Measurements from ENCODE around the gene HSCB. TPM values are rescaled to one million over a fixed set of nuclear protein-coding genes. Genes with fewer than 3 reads are reported as not detected.
"Not testable (repeated sequence)": the region's sequence is repeated elsewhere in the genome, so short reads cannot be mapped to it uniquely, and the experiment has no call there.

The HSCB gene
- total RNA-seq, 2 donors from 2014 or later: 17.7 to 22.4 TPM

DNA sequence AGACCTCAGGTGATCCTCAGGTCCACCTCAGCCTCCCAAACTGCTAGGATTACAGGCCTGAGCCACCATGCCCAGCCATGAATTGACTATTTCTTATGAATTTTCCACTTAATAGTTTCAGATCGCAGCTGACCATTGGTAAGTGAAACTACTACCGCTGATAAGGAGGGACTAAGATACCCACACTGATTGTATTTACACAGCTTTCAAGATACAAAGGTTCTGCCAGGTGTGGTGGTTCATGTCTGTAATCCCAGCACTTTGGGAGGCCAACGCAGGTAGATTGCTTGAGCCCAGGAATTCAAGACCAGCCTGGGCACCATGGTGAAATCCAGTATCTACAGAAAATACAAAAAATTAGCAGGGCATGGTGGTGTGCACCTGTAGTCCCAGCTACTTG is 4.1 kb upstream of the HSCB start:
- no peaks in the 10 kb centered on the region for H3K27me3 ChIP-seq (ENCODE audit: control insufficient read depth, insufficient read depth, low read length, poor library complexity, severe bottlenecking)
- peak overlapping the region; percentile 78 for H3K27ac Mint-ChIP-seq
- no peak overlapping the region for H3K27ac ChIP-seq (ENCODE audit: low read depth, low read length)
- H3K27me3 Mint-ChIP-seq (ENCODE audit: insufficient read depth): no peaks in the 10 kb centered on the region
- H3K36me3 ChIP-seq (ENCODE audit: control insufficient read depth, insufficient read depth, low read length): peaks cover 15% of the 10 kb centered on the region
- H3K4me1 ChIP-seq (ENCODE audit: control insufficient read depth, insufficient read depth, low read length): peaks cover 13% of the 10 kb centered on the region
- H3K9ac ChIP-seq (ENCODE audit: extremely low read depth, low read length, poor library complexity, severe bottlenecking): peak overlapping the region; percentile 9
- DNase-seq: no peak
- H3K36me3 Mint-ChIP-seq (ENCODE audit: low read depth): peaks cover 20% of the 10 kb centered on the region
- H3K4me3 ChIP-seq (ENCODE audit: low read length): peak overlapping the region; percentile 2
- no peaks in the 10 kb centered on the region for H3K9me3 Mint-ChIP-seq
- H3K4me1 Mint-ChIP-seq: peaks cover 49% of the 10 kb centered on the region
- WGBS, 2 experiments (ENCODE audit: insufficient coverage in 1 of 2, insufficient read length in 1 of 2): 89 to 91% methylated on average over 1 to 3 of the region's 3 CpGs
- H3K9me3 ChIP-seq (ENCODE audit: control insufficient read depth, low read length): no peaks in the 10 kb centered on the region
- peak overlapping the region; percentile 23 for H3K4me3 Mint-ChIP-seq
- TF ChIP-seq CTCF (conservative IDR thresholded peaks at IDR 0.05): no peak

- H3K4me1 Mint-ChIP-seq: peaks cover 59% of the 10 kb centered on the region
Observed at GRCh38 chr22:28738876-28739275, 3.0 kb upstream of the HSCB start.

GRCh38 chr22:28741200-28741784 is 547 bp upstream of the HSCB start:
- Mint-ChIP-seq H3K4me1 (peaks cover 46% of the 10 kb centered on the region), H3K27me3 (ENCODE audit: insufficient read depth) (no peaks in the 10 kb centered on the region), H3K36me3 (ENCODE audit: low read depth) (peaks cover 29% of the 10 kb centered on the region), H3K4me3 (peak overlapping the region; percentile 94), H3K27ac (peak overlapping the region; percentile 95), H3K9me3 (no peaks in the 10 kb centered on the region)
- Histone ChIP-seq H3K36me3 (ENCODE audit: control insufficient read depth, insufficient read depth, low read length) (peaks cover 27% of the 10 kb centered on the region), H3K27me3 (ENCODE audit: control insufficient read depth, insufficient read depth, low read length, poor library complexity, severe bottlenecking) (no peaks in the 10 kb centered on the region), H3K4me3 (ENCODE audit: low read length) (peak overlapping the region; percentile 84), H3K27ac (ENCODE audit: low read depth, low read length) (no peak overlapping the region), H3K9me3 (ENCODE audit: control insufficient read depth, low read length) (no peaks in the 10 kb centered on the region), H3K9ac (ENCODE audit: extremely low read depth, low read length, poor library complexity, severe bottlenecking) (peak overlapping the region; percentile 36), H3K4me1 (ENCODE audit: control insufficient read depth, insufficient read depth, low read length) (peaks cover 10% of the 10 kb centered on the region)
- TF ChIP-seq CTCF (conservative IDR thresholded peaks at IDR 0.05): no peak
- 19 to 42% methylated on average over 7 to 18 of the region's 18 CpGs for WGBS, 2 experiments (ENCODE audit: insufficient coverage in 1 of 2, insufficient read length in 1 of 2)
- no peak for DNase-seq

More at GRCh38 chr22:28738876-28739275, 3.0 kb upstream of the HSCB start:
- H3K27ac ChIP-seq (ENCODE audit: low read depth, low read length); H3K9me3 Mint-ChIP-seq; DNase-seq; H3K9ac ChIP-seq (ENCODE audit: extremely low read depth, low read length, poor library complexity, severe bottlenecking); H3K36me3 ChIP-seq (ENCODE audit: control insufficient read depth, insufficient read depth, low read length); H3K27me3 ChIP-seq (ENCODE audit: control insufficient read depth, insufficient read depth, low read length, poor library complexity, severe bottlenecking); H3K27me3 Mint-ChIP-seq (ENCODE audit: insufficient read depth); H3K9me3 ChIP-seq (ENCODE audit: control insufficient read depth, low read length); H3K4me3 ChIP-seq (ENCODE audit: low read length): not testable (repeated sequence)
- H3K36me3 Mint-ChIP-seq (ENCODE audit: low read depth): peaks cover 13% of the 10 kb centered on the region
- H3K4me3 Mint-ChIP-seq: peak overlapping the region; percentile 15
- H3K27ac Mint-ChIP-seq: peak overlapping the region; percentile 78
- H3K4me1 ChIP-seq (ENCODE audit: control insufficient read depth, insufficient read depth, low read length): peaks cover 13% of the 10 kb centered on the region
- 95 to 97% methylated on average over 8 of the region's 8 CpGs for WGBS, 2 experiments (ENCODE audit: insufficient coverage in 1 of 2, insufficient read length in 1 of 2)

Data from endodermal cell (in vitro differentiated cells).